Motor neuron (in vitro differentiated cells): ENCODE data around the gene QPCTL. TPM values are rescaled to one million over a fixed set of nuclear protein-coding genes. Genes with fewer than 3 reads are reported as not detected.
"Not testable (repeated sequence)": the region's sequence is repeated elsewhere in the genome, so short reads cannot be mapped to it uniquely, and the experiment has no call there.

Source experiments
- ATAC-seq, 8 experiments: fragments of 200-7000 bp; cut with Tn5 transposase; replicated peaks in 6 of 8; 2 replicates each; pipeline ENCODE4 v1.8.0; 2021; ENCODE audit warnings: mild to moderate bottlenecking in 8 of 8, moderate library complexity in 8 of 8
- H3K27ac ChIP-seq, 2 donors: fragments of 250-450 bp; sonication (Bioruptor Pico); 2 replicates each; pipeline ENCODE4 v1.9.0; 2021; ENCODE audit warnings: antibody characterized with exemption in 2 of 2, mild to moderate bottlenecking in 2 of 2, moderate library complexity in 1 of 2
- H3K4me1 ChIP-seq, 2 donors: fragments of 250-450 bp; sonication (Bioruptor Pico); replicated peaks in 1 of 2; 2 replicates each; pipeline ENCODE4 v1.6.1; 2021; ENCODE audit warnings: antibody characterized with exemption in 2 of 2, mild to moderate bottlenecking in 2 of 2, moderate library complexity in 1 of 2
- H3K4me3 ChIP-seq, 5 donors: fragments of 250-450 bp; sonication (Bioruptor Pico); 2 replicates each; pipeline ENCODE4 v1.9.0; 2021; ENCODE audit warnings: antibody characterized with exemption in 5 of 5, mild to moderate bottlenecking in 5 of 5, moderate library complexity in 4 of 5
- WGBS, 10 experiments: fragments of 450-650 bp; shearing (Covaris generic); methylation state at CpG; one replicate each; pipeline ENCODE4 v1.0.0; 2022; 5-methylcytosine and 5-hydroxymethylcytosine counted together
- in situ Hi-C, 9 experiments: fragments of 400-800 bp; cut with MboI; loops; one replicate each; pipeline ENCODE4 v1.15.0; 2021; ENCODE audit warnings: low sequenced_read_pairs in 9 of 9, low pct_unique_long_range_greater_than_20kb in 2 of 9; ENCODE audit not compliant: unreplicated experiment in 9 of 9
- total RNA-seq, 8 experiments: library from RNA; unstranded; fragments of 300-600 nt; gene quantifications; 2 replicates each; pipeline versions ENCODE4 v1.2.3 to v1.2.4, GENCODE V29; 2022

QPCTL gene
- total RNA-seq, 8 experiments from 2014 or later: 3.7 to 18.1 (median 6.4) TPM

DNA sequence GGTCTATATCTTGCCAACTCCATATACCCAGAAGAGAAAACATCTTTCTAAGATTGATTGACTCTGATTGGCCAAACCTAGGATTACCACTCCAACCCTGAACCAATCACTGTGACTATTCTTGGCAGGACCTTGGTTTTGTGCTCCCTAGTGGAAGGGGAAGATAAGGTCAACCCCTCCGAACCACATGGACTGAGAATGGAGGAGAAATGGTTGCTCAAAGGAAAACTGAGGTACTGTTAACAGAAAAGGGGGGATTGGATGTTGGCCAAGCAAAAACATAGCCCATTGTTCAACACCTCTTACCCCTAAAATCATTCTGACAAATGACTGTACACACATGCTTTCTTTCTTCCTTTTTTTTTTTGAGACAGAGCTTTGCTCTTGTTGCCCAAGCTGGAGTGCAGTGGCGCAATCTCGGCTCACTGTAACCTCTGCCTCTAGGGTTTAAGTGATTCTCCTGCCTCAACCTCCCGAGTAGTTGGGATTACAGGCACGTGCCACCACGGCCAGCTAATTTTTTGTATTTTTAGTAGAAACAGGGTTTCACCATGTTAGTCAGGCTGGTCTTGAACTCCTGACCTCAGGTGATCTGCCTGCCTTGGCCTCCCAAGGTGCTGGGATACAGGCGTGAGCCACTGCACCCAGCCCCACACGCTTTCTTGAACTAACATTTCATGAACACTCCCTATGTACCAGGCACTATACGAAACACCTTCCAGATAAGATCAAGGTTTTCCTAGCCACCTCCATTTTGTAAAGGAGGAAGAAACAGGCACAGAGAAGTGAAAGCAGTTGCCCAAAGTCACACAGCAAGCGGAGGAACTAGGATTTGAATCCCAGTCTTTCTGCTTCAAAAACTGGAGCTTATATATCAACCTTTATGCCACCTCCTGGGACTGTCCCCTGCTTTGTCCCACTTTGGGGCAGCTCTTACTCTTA is 47.3 kb downstream of the QPCTL start:
- peak in 1 of 8 experiments; percentile 32 for ATAC-seq
- WGBS, 10 experiments: 20 to 100% (median 77%) methylated on average over 1 to 9 of the region's 10 CpGs
- in situ Hi-C loops: no loop called here
- no peaks in the 10 kb centered on the region for H3K4me1 ChIP-seq
- no peak overlapping the region for H3K4me3 ChIP-seq
- no peak overlapping the region for H3K27ac ChIP-seq

DNA sequence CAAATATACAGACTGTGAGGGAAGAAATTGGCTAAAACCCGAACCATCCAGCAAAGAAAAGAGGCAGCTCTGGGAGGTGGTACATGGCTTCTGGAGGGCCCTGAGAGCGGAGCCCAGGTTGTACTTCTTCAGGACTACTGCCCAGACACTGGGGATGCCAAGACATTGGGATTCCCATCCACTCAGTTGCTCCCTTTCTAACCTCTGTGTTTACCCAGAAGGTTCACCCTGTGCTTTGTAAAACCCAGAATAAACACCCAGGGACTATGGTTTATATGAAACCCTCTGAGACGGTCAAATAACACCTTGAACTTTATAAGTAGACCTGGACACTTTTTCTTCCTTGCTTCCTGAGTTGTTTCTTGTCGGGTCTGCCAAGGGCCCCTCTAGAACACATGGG is 50.5 kb downstream of the QPCTL start:
- no peaks in the 10 kb centered on the region for H3K4me1 ChIP-seq
- WGBS, 10 experiments: 17 to 100% (median 67%) methylated on average over 1 to 4 of the region's 4 CpGs; no CpG with 5 or more reads in 1 of the 10 experiments
- H3K27ac ChIP-seq: no peak overlapping the region
- no peak overlapping the region for H3K4me3 ChIP-seq
- in situ Hi-C loops: no loop called here
- peak in 1 of 8 experiments; percentile 72 for ATAC-seq

DNA sequence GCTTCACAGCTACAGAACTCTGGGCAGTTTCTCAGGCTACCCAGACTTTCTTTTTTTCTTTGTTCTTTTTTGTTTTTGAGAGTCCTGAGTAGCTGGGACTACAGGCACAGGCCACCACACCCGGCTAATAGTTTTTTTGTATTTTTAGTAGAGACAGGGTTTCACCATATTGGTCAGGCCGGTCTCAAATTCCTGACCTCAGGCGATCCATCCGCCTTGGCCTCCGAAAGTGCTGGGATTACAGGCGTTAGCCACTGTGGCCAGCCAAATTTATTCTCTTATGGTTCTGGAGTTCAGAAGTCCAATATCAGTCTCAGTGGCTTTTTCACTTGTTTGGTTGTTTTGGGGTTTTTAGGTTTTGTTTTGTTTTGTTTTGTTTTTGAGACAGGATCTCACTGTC is 53.1 kb downstream of the QPCTL start:
- no peak overlapping the region for H3K4me3 ChIP-seq
- no peak overlapping the region for H3K27ac ChIP-seq
- in situ Hi-C loops: no loop called here
- no peaks in the 10 kb centered on the region for H3K4me1 ChIP-seq
- ATAC-seq: no peak
- WGBS, 10 experiments: 40 to 100% (median 84%) methylated on average over 1 to 4 of the region's 6 CpGs; no CpG with 5 or more reads in 3 of the 10 experiments

DNA sequence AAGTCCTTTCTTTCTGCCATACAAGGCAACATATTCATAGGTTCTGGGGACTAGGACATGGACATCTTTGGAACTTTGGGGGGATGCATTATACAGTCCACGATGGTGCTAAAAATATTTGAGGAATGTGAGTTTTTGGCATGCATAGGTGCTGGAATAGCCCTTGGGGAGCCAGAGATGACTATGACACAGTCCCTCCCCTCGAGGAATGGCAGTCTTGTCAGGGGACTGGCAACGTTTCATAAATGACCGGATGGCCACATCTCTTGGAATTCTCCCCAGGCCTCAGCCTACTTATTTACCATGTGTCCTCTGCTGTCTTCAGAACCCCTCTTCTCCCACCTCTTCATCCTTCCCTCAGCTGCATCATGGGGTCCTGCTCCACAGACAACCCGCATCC is 54.4 kb downstream of the QPCTL start:
- 0 to 100% (median 95%) methylated on average over 1 to 4 of the region's 5 CpGs; no CpG with 5 or more reads in 4 of the 10 experiments for WGBS, 10 experiments
- ATAC-seq: no peak
- Histone ChIP-seq H3K4me3 (no peak overlapping the region), H3K27ac (no peak overlapping the region), H3K4me1 (no peaks in the 10 kb centered on the region)
- in situ Hi-C loops: no loop called here

DNA sequence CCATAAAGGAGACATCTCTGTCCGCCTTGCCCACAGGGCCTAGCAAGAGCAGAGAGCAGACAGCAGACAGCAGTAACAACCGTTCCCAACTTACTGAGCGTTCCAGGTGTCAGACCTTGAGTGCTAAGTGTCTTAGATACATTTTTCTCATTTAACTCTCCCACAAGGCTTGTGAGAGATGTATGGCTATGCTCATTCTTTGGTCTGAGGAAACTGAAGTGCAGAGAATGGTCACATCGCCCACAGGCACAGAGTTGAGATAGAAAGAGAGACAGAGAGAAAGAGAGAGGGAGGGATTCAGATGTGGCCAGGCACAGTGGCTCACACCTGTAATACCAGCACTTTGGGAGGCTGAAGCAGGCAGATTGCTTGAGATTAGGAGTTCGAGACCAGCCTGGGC is 55.0 kb downstream of the QPCTL start:
- WGBS, 10 experiments: 60 to 100% (median 80%) methylated on average over 1 to 2 of the region's 5 CpGs; no CpG with 5 or more reads in 4 of the 10 experiments
- no peak for ATAC-seq
- in situ Hi-C loops: no loop called here
- Histone ChIP-seq H3K27ac (no peak overlapping the region), H3K4me1 (no peaks in the 10 kb centered on the region), H3K4me3 (no peak overlapping the region)

DNA sequence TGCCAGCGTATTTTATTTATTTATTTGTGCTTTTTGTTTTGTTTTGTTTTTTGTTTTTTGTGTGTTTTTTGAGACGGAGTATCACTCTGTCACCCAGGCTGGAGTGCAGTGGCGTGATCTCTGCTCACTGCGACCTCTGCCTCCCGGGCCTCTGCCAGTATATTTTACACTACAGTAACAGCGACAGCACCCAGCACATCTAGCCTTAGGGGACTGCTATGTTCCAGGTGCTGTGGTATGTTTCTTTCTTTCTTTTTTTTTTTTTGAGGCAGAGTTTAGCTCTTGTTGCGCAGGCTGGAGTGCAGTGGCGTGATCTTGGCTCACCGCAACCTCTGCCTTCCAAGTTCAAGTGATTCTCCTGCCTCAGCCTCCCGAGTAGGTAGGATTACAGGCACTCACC is 59.0 kb downstream of the QPCTL start:
- ATAC-seq, H3K27ac ChIP-seq, in situ Hi-C loops, H3K4me1 ChIP-seq, H3K4me3 ChIP-seq: not testable (repeated sequence)
- 67 to 100% (median 89%) methylated on average over 2 to 10 of the region's 10 CpGs for WGBS, 10 experiments

DNA sequence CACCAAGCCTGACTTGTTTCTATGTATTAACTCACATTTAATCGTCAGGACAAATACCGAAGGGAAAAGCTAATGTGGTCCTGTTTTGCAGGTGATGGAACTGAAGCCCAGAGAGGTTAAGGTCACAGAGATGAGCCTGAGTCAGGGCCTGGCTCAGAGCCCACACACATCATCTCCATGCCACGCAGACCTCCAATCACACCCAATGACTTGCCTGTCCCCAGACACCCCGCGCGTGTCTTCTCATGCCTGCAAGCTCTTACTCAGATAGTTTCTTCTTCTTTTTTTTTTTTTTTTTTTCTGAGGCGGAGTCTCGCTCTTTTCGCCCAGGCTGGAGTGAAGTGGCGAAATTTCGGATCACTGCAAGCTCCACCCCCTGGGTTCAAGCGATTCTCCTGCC is 60.2 kb downstream of the QPCTL start:
- Histone ChIP-seq H3K27ac (no peak overlapping the region), H3K4me3 (no peak overlapping the region), H3K4me1 (no peaks in the 10 kb centered on the region)
- in situ Hi-C loops: no loop called here
- 80 to 100% (median 98%) methylated on average over 1 to 8 of the region's 12 CpGs; no CpG with 5 or more reads in 1 of the 10 experiments for WGBS, 10 experiments
- ATAC-seq: no peak

DNA sequence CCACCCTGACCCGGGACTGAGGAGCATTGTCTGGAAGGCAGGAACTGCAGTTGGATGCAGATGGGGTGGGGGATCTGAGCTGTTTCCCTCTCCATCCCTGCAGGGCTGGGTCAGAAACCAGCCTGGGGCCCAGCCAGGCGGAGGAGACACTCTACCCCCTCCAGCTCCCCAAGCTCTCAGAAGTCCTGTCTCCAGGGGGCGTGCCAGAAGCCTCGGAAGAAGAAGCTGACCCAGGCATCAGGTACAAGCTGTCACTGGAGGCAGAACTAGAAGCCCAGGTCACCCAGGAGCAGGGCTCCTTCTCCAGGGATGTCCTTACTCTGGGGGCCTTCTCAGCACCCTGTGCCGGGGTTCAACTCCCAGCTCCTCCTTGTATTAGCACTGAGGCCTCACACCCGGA is 61.1 kb downstream of the QPCTL start:
- Histone ChIP-seq H3K4me3 (no peak overlapping the region), H3K4me1 (no peaks in the 10 kb centered on the region), H3K27ac (no peak overlapping the region)
- peak in 5 of 8 experiments; percentile 14 to 44 (median 27) for ATAC-seq
- 18 to 40% (median 20%) methylated on average over 1 to 3 of the region's 6 CpGs; no CpG with 5 or more reads in 6 of the 10 experiments for WGBS, 10 experiments
- in situ Hi-C loops: no loop called here

Other genes starting within 250 kb of the QPCTL start
- 10 to 100 TPM in 1 of 8 experiments, 1 to 10 TPM in 7; 1.6 to 16.8 (median 4.0) TPM for gene FOSB, start 224.7 kb upstream of the QPCTL start, total RNA-seq
- 10 to 100 TPM in 7 of 8 experiments, 1 to 10 TPM in 1; 3.6 to 44.6 (median 25.0) TPM for gene RTN2, start 195.6 kb upstream of the QPCTL start, total RNA-seq
- 1 to 10 TPM in 5 of 8 experiments, under 1 TPM in 3; 0.64 to 4.6 (median 1.2) TPM for gene PPM1N, start 194.2 kb upstream of the QPCTL start, total RNA-seq
- gene VASP, start 185.2 kb upstream of the QPCTL start, total RNA-seq: 10 to 100 TPM; 11.6 to 52.1 (median 23.7) TPM
- 10 to 100 TPM in 1 of 8 experiments, 1 to 10 TPM in 7; 3.0 to 10.2 (median 6.4) TPM for gene OPA3, start 107.9 kb upstream of the QPCTL start, total RNA-seq
- gene GPR4, start 90.5 kb upstream of the QPCTL start, total RNA-seq: under 1 TPM in 7 of 8 experiments, not detected in 1; 0.05 to 0.85 (median 0.35) TPM
- 10 to 100 TPM; 11.7 to 49.2 (median 24.6) TPM for gene EML2, start 53.3 kb upstream of the QPCTL start, total RNA-seq
- gene GIPR, start 24.4 kb upstream of the QPCTL start, total RNA-seq: 1 to 10 TPM in 6 of 8 experiments, under 1 TPM in 2; 0.20 to 8.7 (median 3.9) TPM
- gene SNRPD2, start 713 bp upstream of the QPCTL start, total RNA-seq: 100 to 1,000 TPM; 501 to 723 (median 595) TPM
- gene FBXO46, start 38.2 kb downstream of the QPCTL start, total RNA-seq: 10 to 100 TPM in 3 of 8 experiments, 1 to 10 TPM in 5; 6.4 to 24.3 (median 8.9) TPM
- under 1 TPM in 2 of 8 experiments, not detected in 6; 0.09 to 0.24 TPM for gene MEIOSIN, start 40.8 kb downstream of the QPCTL start, total RNA-seq
- gene SIX5, start 76.6 kb downstream of the QPCTL start, total RNA-seq: 10 to 100 TPM in 1 of 8 experiments, 1 to 10 TPM in 7; 2.5 to 12.9 (median 5.5) TPM
- gene DMPK, start 89.8 kb downstream of the QPCTL start, total RNA-seq: 10 to 100 TPM; 18.8 to 41.5 (median 26.9) TPM
- 10 to 100 TPM; 16.5 to 50.5 (median 32.9) TPM for gene DMWD, start 100.2 kb downstream of the QPCTL start, total RNA-seq
- gene RSPH6A, start 122.6 kb downstream of the QPCTL start, total RNA-seq: under 1 TPM in 6 of 8 experiments, not detected in 2; 0.18 to 0.76 (median 0.21) TPM
- 10 to 100 TPM; 22.2 to 87.8 (median 39.2) TPM for gene SYMPK, start 170.5 kb downstream of the QPCTL start, total RNA-seq
- gene FOXA3, start 171.7 kb downstream of the QPCTL start, total RNA-seq: under 1 TPM in 6 of 8 experiments, not detected in 2; 0.13 to 0.84 (median 0.42) TPM
- 10 to 100 TPM; 10.4 to 20.5 (median 18.7) TPM for gene IRF2BP1, start 193.5 kb downstream of the QPCTL start, total RNA-seq
- 1 to 10 TPM; 2.1 to 6.1 (median 2.6) TPM for gene MYPOP, start 209.9 kb downstream of the QPCTL start, total RNA-seq
- gene NANOS2, start 222.1 kb downstream of the QPCTL start, total RNA-seq: under 1 TPM in 3 of 8 experiments, not detected in 5; 0.05 to 0.85 (median 0.18) TPM